VCaP (cell line): ENCODE results near the gene TLR4.

Experiments
- H3K27ac ChIP-seq: fragments of 450-650 bp; 2 replicates; pipeline ENCODE4 v1.5.1; 2017
- CTCF ChIP-seq: fragments of 450-650 bp; conservative IDR thresholded peaks from 2 replicates; pipeline ENCODE4 v1.5.1; 2017; ENCODE audit warnings: mild to moderate bottlenecking, moderate library complexity

The TLR4 gene

DNA sequence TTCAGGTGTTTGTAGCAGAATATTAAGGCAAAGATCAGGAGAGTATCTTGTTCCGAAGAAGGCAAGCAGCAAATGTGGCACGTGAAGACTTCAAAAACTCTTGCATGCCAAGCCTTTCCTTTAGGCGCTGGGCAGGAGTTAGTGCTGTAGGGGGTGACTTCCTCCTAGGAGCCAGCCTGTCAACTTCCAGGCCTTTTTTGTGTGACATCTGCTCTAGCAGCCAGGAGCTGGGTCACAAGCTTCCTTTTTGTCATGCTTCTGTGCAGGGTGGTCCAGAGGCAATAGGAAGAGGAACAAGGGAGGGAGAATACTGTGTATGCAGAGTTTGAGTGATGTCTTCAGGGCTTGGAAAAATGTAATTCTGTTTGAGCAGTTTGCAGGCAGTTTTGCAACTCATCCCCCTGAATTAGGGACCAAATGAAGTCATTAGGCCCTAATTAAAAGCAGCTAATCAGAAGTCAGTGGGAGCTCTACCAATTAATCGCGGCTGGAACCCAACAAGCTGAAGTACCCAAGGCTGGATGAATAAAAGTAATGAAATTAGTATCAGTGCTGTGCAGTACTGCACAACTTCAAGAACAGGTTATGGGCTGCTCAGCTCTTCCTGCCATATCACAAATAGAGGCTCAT lies 53.5 kb downstream of the TLR4 start:
- no peak overlapping the region for H3K27ac ChIP-seq
- no peak for TF ChIP-seq CTCF

DNA sequence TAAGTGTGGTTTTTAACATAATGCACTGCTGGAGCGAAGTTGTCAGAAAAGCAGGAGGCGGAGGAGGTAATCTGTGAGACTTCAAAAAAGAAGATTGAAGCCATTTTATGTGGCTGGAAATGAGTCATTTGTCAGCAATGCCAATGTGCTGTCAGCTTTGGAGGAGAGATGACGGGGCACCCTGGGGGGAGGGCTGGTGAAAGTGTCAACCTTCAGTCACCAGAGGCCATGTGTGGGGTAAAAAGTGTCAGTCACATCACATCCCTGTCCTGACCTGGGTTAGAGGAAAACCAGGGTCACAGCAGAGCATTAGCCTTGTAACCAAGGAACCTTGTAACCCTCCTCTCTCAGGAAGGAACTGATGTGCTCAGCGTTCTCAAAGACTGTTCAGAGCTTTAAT lies 59.1 kb downstream of the TLR4 start:
- TF ChIP-seq CTCF: no peak
- no peak overlapping the region for H3K27ac ChIP-seq

GRCh38 chr9:117768750-117769395 lies 64.7 kb downstream of the TLR4 start:
- no peak overlapping the region for H3K27ac ChIP-seq

DNA sequence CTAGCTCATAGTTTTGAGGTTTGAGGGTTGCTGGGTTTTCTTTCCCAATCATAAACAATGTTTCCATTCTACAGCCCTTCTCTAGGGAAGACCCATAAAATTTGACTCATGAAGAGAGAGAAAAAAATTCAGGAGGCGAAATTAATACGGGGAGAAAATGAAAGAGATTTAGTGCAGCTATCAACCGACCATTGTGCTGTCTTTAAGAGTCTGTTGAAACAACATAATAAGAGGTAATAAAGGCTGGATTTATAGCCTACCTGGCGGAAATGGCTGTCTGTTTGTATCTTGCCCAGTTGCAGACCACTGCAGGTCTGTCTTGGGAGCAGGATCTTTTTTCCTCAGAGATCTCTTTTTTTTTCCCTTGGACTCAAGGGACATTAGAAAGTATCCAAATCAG lies 66.9 kb downstream of the TLR4 start:
- TF ChIP-seq CTCF: no peak

More at GRCh38 chr9:117768750-117769395, 64.7 kb downstream of the TLR4 start:
- no peak for TF ChIP-seq CTCF

DNA sequence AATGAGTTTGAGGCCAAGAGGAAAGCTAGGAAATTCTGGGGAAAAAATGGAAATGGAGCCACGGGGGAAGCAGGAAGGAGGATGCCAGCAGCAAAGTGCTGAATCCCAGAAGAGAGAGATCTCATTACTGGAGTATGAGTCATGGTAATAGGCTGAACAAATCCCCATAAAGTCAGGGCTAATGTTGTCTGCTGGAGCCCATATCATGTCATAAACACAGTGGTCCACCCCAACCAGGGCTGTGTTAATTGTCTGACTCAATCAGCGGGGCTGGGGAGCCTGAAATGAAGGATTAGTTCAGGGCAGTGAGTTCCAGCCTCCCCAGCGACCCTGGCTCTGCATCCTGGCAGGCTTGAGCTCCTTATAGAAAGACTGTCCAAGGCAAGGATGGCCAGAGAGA lies 68.8 kb downstream of the TLR4 start:
- no peak overlapping the region for H3K27ac ChIP-seq
- TF ChIP-seq CTCF: no peak

More for the DNA sequence above, 66.9 kb downstream of the TLR4 start:
- H3K27ac ChIP-seq: no peak overlapping the region
